HepG2 (cell line): ENCODE measurements around the gene MDFIC. TPM values are rescaled to one million over a fixed set of nuclear protein-coding genes. Genes with fewer than 3 reads are reported as not detected.

Experiments
- ATAC-seq: fragments of 200-7000 bp; cut with Tn5 transposase; 3 replicates; pipeline ENCODE4 v1.9.1; 2020; ENCODE audit warnings: mild to moderate bottlenecking, moderate library complexity
- BruUV-seq: library from RNA; stranded (reverse); fragments of 400-500 nt; replicated peaks from 2 replicates; lab custom pipeline; 2021; lab: Mats Ljungman, UMichigan
- CTCF ChIA-PET: fragments of 300-600 bp; formaldehyde crosslinking; extraction: SDS; loops from one replicate; lab custom pipeline; 2021; ENCODE audit warnings: low total read pairs, inconsistent platforms, low intra/inter-chr PET ratio; lab: Yijun Ruan, JAX
- POLR2A ChIA-PET: fragments of 350-600 bp; sonication (Branson Sonifier 250); formaldehyde crosslinking; loops from one replicate; lab custom pipeline; 2020; ENCODE audit warnings: antibody characterized with exemption, inconsistent platforms; lab: Yijun Ruan, JAX
- DNase-seq: peaks from one replicate; pipeline ENCODE4 v3.0.0-alpha.2; 2015; ENCODE audit warnings: low spot score
- FAIRE-seq: peaks from 3 replicates; lab custom pipeline; 2011; peaks lifted over from hg19 to GRCh38; lab: Jason Lieb, UNC
- H2AFZ ChIP-seq: one replicate; pipeline ENCODE4 v1.6.1; 2011; ENCODE audit warnings: low read length, inconsistent platforms
- H3K27ac ChIP-seq: fragments of 300-600 bp; 3 replicates; pipeline ENCODE4 v1.8.0; 2011; ENCODE audit warnings: mixed run types, mild to moderate bottlenecking, mixed read lengths, low read length, inconsistent platforms; ENCODE audit not compliant: insufficient read depth; ENCODE audit errors: extremely low read length
- H3K27me3 ChIP-seq, 2 experiments: fragments of 200-600 bp in 1 of 2; 2 replicates in 1 of 2; 3 replicates in 1 of 2; pipeline versions ENCODE4 v1.6.0 to v1.8.0; 2011; ENCODE audit warnings: low read length in 2 of 2, mild to moderate bottlenecking in 2 of 2, moderate library complexity in 2 of 2, inconsistent platforms in 1 of 2; ENCODE audit not compliant: insufficient read depth in 2 of 2, control insufficient read depth in 1 of 2
- H3K36me3 ChIP-seq, 2 experiments: fragments of 200-600 bp in 1 of 2; replicated peaks in 1 of 2; 2 replicates in 1 of 2; 3 replicates in 1 of 2; pipeline versions ENCODE4 v1.5.1 to v1.8.0; 2011; ENCODE audit warnings: low read length in 2 of 2, inconsistent platforms in 1 of 2; ENCODE audit not compliant: insufficient read depth in 2 of 2, control insufficient read depth in 1 of 2
- H3K4me1 ChIP-seq: 2 replicates; pipeline ENCODE4 v1.5.1; 2012; ENCODE audit warnings: low read length, inconsistent platforms; ENCODE audit not compliant: insufficient read depth
- H3K4me2 ChIP-seq: 2 replicates; pipeline ENCODE4 v1.6.0; 2011; ENCODE audit warnings: low read depth, low read length, inconsistent platforms
- H3K4me3 ChIP-seq, 3 experiments: fragments of 200-600 bp in 1 of 3; sonication (generic), shearing (Covaris generic) in 1 of 3; replicated peaks in 1 of 3; 2 replicates each; pipeline ENCODE4 v1.5.1; 2011 to 2016; ENCODE audit warnings: low read length in 3 of 3, inconsistent platforms in 2 of 3, low read depth in 2 of 3, mild to moderate bottlenecking in 2 of 3, control low read depth in 1 of 3, mixed read lengths in 1 of 3; ENCODE audit not compliant: insufficient read depth in 1 of 3
- H3K79me2 ChIP-seq: one replicate; pipeline ENCODE4 v1.6.1; 2011; ENCODE audit warnings: low read length, inconsistent platforms; ENCODE audit not compliant: insufficient read depth
- H3K9ac ChIP-seq: 2 replicates; pipeline ENCODE4 v1.6.0; 2011; ENCODE audit warnings: mild to moderate bottlenecking, low read depth, low read length, inconsistent platforms; ENCODE audit not compliant: insufficient read depth
- H3K9me3 ChIP-seq: 2 replicates; pipeline ENCODE4 v1.5.1; 2012; ENCODE audit warnings: mild to moderate bottlenecking, low read length
- H4K20me1 ChIP-seq: 2 replicates; pipeline ENCODE4 v1.6.0; 2011; ENCODE audit warnings: inconsistent platforms, mild to moderate bottlenecking, low read length, moderate library complexity; ENCODE audit not compliant: insufficient read depth
- ZNF350 ChIP-seq: sonication (generic); formaldehyde crosslinking; IDR thresholded peaks from 2 replicates; pipeline ENCODE4 v1.4.0; 2020; ENCODE audit warnings: mild to moderate bottlenecking, low read depth, missing genetic modification reagents, borderline replicate concordance
- ZNF724P ChIP-seq: sonication (generic); formaldehyde crosslinking; IDR thresholded peaks from 2 replicates; pipeline ENCODE4 v1.8.0; 2022; ENCODE audit warnings: missing genetic modification reagents, borderline replicate concordance
- WGBS: methylation state at CpG from one replicate; pipeline ENCODE4 v1.1.6; 2017; ENCODE audit warnings: low lambda C conversion rate; 5-methylcytosine and 5-hydroxymethylcytosine counted together
- in situ Hi-C: cut with HindIII; loops from 2 replicates; pipeline ENCODE4 v1.10.0; 2017; ENCODE audit warnings: low pct_unique_long_range_greater_than_20kb; ENCODE audit not compliant: extremely low pct_ligation_motif_present
- intact Hi-C: fragments of 100-400 bp; cut with micrococcal nuclease; formaldehyde crosslinking; loops from one replicate; pipeline ENCODE4 v1.10.0; 2022; ENCODE audit not compliant: unreplicated experiment
- polyA plus RNA-seq, 8 experiments: library from polyadenylated mRNA; depleted of rRNA in 3 of 8; stranded (reverse) in 7 of 8; unstranded in 1 of 8; fragments of >200 nt; fragmentation: Illumina TruSeq in 4 of 8; extraction: Trizol in 4 of 8; gene quantifications; 2 replicates each; pipeline versions ENCODE4 v1.2.1 to v1.2.3, GENCODE V29; 2011 to 2016; ENCODE audit warnings: low read depth in 4 of 8, missing spikeins in 1 of 8, mixed read lengths in 1 of 8; ENCODE audit not compliant: insufficient read depth in 1 of 8
- total RNA-seq, 5 experiments: library from RNA; depleted of rRNA; stranded (reverse); fragments of >200 nt; fragmentation: Illumina TruSeq; extraction: Trizol; gene quantifications; 2 replicates each; pipeline ENCODE4 v1.2.3, GENCODE V29; 2016; ENCODE audit warnings: low read depth in 1 of 5
- TF ChIP-seq, protein P1 (sequence below): sonication (generic); formaldehyde crosslinking; IDR thresholded peaks from 2 replicates; pipeline ENCODE4 v1.4.0; 2020; ENCODE audit warnings: missing genetic modification reagents
- TF ChIP-seq, protein P2 (sequence below): sonication (generic); formaldehyde crosslinking; IDR thresholded peaks from 2 replicates; pipeline ENCODE4 v1.4.0; 2020; ENCODE audit warnings: missing genetic modification reagents; ENCODE audit errors: not compliant biosample characterization
- TF ChIP-seq, protein P3 (sequence below): sonication (generic); formaldehyde crosslinking; IDR thresholded peaks from 2 replicates; pipeline ENCODE4 v1.4.0; 2020; ENCODE audit warnings: missing genetic modification reagents
- TF ChIP-seq, protein P4 (sequence below): sonication (generic); formaldehyde crosslinking; IDR thresholded peaks from 2 replicates; pipeline ENCODE4 v1.4.0; 2020; ENCODE audit warnings: missing genetic modification reagents

Gene MDFIC
- total and polyA plus RNA-seq, 2 of the 13 experiments (the other 11 are each of a cell fraction or from before 2014, with no cell fraction given), result 0.13 TPM; not detected in 1

DNA sequence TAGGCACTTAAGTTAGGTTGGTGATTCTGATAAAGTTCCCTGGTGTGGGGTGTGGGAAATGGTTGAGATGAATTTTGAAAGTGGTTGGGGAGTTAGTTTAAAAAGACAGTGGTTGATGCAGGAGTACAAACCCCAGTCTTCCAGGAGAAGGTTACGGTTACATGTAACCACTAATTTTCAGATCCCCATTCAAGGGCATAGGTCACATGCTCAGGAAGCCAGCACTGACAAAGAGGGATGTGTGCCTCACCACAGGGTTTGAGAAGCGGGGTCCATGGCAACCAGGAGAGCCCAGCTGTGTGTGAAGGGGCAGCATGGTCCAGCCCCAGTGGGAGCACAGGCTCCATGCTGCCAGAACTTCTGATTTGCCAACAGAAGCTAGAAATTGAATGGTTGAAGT is 144.2 kb downstream of the MDFIC start:
- no peaks in the 10 kb centered on the region for H3K79me2 ChIP-seq
- in situ Hi-C loops, result no loop called here
- H3K36me3 ChIP-seq, result no peaks in the 10 kb centered on the region
- DNase-seq, result no peak
- intact Hi-C loops, result no loop called here
- ChIA-PET CTCF (no interaction called here), POLR2A (no interaction called here)
- TF ChIP-seq ZNF350 (CRISPR knock-in tag) (no peak), ZNF724P (CRISPR knock-in tag) (no peak)
- TF ChIP-seq, protein P1, sequence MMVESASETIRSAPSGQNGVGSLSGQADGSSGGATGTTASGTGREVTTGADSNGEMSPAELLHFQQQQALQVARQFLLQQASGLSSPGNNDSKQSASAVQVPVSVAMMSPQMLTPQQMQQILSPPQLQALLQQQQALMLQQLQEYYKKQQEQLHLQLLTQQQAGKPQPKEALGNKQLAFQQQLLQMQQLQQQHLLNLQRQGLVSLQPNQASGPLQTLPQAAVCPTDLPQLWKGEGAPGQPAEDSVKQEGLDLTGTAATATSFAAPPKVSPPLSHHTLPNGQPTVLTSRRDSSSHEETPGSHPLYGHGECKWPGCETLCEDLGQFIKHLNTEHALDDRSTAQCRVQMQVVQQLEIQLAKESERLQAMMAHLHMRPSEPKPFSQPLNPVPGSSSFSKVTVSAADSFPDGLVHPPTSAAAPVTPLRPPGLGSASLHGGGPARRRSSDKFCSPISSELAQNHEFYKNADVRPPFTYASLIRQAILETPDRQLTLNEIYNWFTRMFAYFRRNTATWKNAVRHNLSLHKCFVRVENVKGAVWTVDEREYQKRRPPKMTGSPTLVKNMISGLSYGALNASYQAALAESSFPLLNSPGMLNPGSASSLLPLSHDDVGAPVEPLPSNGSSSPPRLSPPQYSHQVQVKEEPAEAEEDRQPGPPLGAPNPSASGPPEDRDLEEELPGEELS, result no peak
- TF ChIP-seq, protein P2, sequence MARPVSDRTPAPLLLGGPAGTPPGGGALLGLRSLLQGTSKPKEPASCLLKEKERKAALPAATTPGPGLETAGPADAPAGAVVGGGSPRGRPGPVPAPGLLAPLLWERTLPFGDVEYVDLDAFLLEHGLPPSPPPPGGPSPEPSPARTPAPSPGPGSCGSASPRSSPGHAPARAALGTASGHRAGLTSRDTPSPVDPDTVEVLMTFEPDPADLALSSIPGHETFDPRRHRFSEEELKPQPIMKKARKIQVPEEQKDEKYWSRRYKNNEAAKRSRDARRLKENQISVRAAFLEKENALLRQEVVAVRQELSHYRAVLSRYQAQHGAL (CRISPR knock-in tag), result no peak
- TF ChIP-seq, protein P3, sequence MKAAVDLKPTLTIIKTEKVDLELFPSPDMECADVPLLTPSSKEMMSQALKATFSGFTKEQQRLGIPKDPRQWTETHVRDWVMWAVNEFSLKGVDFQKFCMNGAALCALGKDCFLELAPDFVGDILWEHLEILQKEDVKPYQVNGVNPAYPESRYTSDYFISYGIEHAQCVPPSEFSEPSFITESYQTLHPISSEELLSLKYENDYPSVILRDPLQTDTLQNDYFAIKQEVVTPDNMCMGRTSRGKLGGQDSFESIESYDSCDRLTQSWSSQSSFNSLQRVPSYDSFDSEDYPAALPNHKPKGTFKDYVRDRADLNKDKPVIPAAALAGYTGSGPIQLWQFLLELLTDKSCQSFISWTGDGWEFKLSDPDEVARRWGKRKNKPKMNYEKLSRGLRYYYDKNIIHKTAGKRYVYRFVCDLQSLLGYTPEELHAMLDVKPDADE (CRISPR knock-in tag), result no peak
- TF ChIP-seq, protein P4, sequence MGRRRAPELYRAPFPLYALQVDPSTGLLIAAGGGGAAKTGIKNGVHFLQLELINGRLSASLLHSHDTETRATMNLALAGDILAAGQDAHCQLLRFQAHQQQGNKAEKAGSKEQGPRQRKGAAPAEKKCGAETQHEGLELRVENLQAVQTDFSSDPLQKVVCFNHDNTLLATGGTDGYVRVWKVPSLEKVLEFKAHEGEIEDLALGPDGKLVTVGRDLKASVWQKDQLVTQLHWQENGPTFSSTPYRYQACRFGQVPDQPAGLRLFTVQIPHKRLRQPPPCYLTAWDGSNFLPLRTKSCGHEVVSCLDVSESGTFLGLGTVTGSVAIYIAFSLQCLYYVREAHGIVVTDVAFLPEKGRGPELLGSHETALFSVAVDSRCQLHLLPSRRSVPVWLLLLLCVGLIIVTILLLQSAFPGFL, result no peak
- TF ChIP-seq, all 625 proteins: peak for 0
- FAIRE-seq (no peak), ATAC-seq (no peak)
- Histone ChIP-seq H3K27me3 (no peaks in the 10 kb centered on the region), H3K27ac (no peak overlapping the region), H3K9ac (no peak overlapping the region), H3K4me1 (no peaks in the 10 kb centered on the region), H3K9me3 (no peaks in the 10 kb centered on the region), H3K4me3 (no peak overlapping the region), H2AFZ (no peak overlapping the region), H4K20me1 (no peaks in the 10 kb centered on the region), H3K4me2 (no peak overlapping the region)
- BruUV-seq, result no TSS peak
- WGBS, result 6% methylated on average over 2 of the region's 2 CpGs
